Measurements from ENCODE around the gene LRFN4.

The LRFN4 gene

GRCh38 chr11:66866007-66866406 lies 9.1 kb downstream of the LRFN4 start:
- WGBS, 2 experiments (ENCODE audit: insufficient coverage in 2 of 2) = 94 to 99% methylated on average over 20 to 23 of the region's 23 CpGs
- no peaks in the 10 kb centered on the region for H3K9me3 ChIP-seq (ENCODE audit: control insufficient read depth, low read length)
- no peaks in the 10 kb centered on the region for H3K4me1 ChIP-seq (ENCODE audit: control insufficient read depth, insufficient read depth, low read length, poor library complexity, severe bottlenecking)
- no peaks in the 10 kb centered on the region for H3K36me3 ChIP-seq (ENCODE audit: control insufficient read depth, insufficient read depth, low read length)
- H3K27ac ChIP-seq (ENCODE audit: low read depth, low read length, severe bottlenecking) = no peak overlapping the region
- no peak overlapping the region for H3K4me3 ChIP-seq (ENCODE audit: extremely low read depth, insufficient read depth, low read length, poor library complexity, severe bottlenecking)

- 86 to 87% methylated on average over 7 of the region's 7 CpGs for WGBS, 2 experiments (ENCODE audit: insufficient coverage in 2 of 2)
- no peaks in the 10 kb centered on the region for H3K4me1 ChIP-seq (ENCODE audit: control insufficient read depth, insufficient read depth, low read length, poor library complexity, severe bottlenecking)
- H3K36me3 ChIP-seq (ENCODE audit: control insufficient read depth, insufficient read depth, low read length) = no peaks in the 10 kb centered on the region
- no peak overlapping the region for H3K4me3 ChIP-seq (ENCODE audit: extremely low read depth, insufficient read depth, low read length, poor library complexity, severe bottlenecking)
- no peak overlapping the region for H3K27ac ChIP-seq (ENCODE audit: low read depth, low read length, severe bottlenecking)
- no peaks in the 10 kb centered on the region for H3K9me3 ChIP-seq (ENCODE audit: control insufficient read depth, low read length)
These were observed 9.7 kb downstream of the LRFN4 start for GRCh38 chr11:66866511-66866986.

GRCh38 chr11:66867425-66868040 lies 10.7 kb downstream of the LRFN4 start:
- H3K36me3 ChIP-seq (ENCODE audit: control insufficient read depth, insufficient read depth, low read length) = no peaks in the 10 kb centered on the region
- H3K4me1 ChIP-seq (ENCODE audit: control insufficient read depth, insufficient read depth, low read length, poor library complexity, severe bottlenecking) = no peaks in the 10 kb centered on the region
- WGBS, 2 experiments (ENCODE audit: insufficient coverage in 2 of 2) = 85 to 95% methylated on average over 10 to 11 of the region's 14 CpGs
- H3K27ac ChIP-seq (ENCODE audit: low read depth, low read length, severe bottlenecking) = no peak overlapping the region
- H3K9me3 ChIP-seq (ENCODE audit: control insufficient read depth, low read length) = no peaks in the 10 kb centered on the region
- no peak overlapping the region for H3K4me3 ChIP-seq (ENCODE audit: extremely low read depth, insufficient read depth, low read length, poor library complexity, severe bottlenecking)

DNA sequence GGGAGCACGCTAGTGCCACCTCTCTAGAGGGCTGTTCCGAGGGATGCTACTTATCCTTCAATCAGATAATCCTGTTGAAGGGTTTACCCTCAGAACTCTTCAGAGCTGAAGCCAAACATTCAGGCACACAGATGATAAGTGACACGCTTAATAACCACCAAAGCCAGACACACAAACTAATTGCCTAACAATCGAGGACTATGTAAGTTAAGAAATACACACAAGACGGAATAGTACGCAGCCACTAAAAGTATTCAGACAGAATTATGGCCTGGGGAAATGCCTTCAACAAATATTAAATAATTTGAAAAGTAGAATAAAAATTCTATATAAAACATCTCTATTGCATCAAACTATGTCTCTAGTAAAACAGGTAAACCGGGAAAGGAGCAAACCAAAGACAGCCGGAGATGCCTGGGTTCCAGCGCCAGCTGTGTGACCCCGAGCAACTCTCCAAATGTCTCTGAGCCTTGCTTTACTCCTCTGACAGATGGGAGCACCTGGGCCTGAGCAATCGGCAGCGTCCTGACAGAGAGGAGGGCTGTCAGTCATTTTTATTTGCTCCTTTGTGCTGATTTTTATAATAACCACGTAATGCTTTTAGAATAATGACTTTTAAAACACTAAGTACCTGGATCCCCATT lies 11.3 kb downstream of the LRFN4 start:
- no peak overlapping the region for H3K27ac ChIP-seq (ENCODE audit: low read depth, low read length, severe bottlenecking)
- no peaks in the 10 kb centered on the region for H3K36me3 ChIP-seq (ENCODE audit: control insufficient read depth, insufficient read depth, low read length)
- no peak overlapping the region for H3K4me3 ChIP-seq (ENCODE audit: extremely low read depth, insufficient read depth, low read length, poor library complexity, severe bottlenecking)
- 96 to 99% methylated on average over 7 to 10 of the region's 13 CpGs for WGBS, 2 experiments (ENCODE audit: insufficient coverage in 2 of 2)
- no peaks in the 10 kb centered on the region for H3K4me1 ChIP-seq (ENCODE audit: control insufficient read depth, insufficient read depth, low read length, poor library complexity, severe bottlenecking)
- no peaks in the 10 kb centered on the region for H3K9me3 ChIP-seq (ENCODE audit: control insufficient read depth, low read length)

GRCh38 chr11:66868726-66869566 lies 12.1 kb downstream of the LRFN4 start:
- no peak overlapping the region for H3K4me3 ChIP-seq (ENCODE audit: extremely low read depth, insufficient read depth, low read length, poor library complexity, severe bottlenecking)
- H3K4me1 ChIP-seq (ENCODE audit: control insufficient read depth, insufficient read depth, low read length, poor library complexity, severe bottlenecking) = no peaks in the 10 kb centered on the region
- no peaks in the 10 kb centered on the region for H3K9me3 ChIP-seq (ENCODE audit: control insufficient read depth, low read length)
- H3K36me3 ChIP-seq (ENCODE audit: control insufficient read depth, insufficient read depth, low read length) = no peaks in the 10 kb centered on the region
- H3K27ac ChIP-seq (ENCODE audit: low read depth, low read length, severe bottlenecking) = no peak overlapping the region
- 44 to 50% methylated on average over 23 to 25 of the region's 27 CpGs for WGBS, 2 experiments (ENCODE audit: insufficient coverage in 2 of 2)

- 100% methylated on average over 4 to 5 of the region's 9 CpGs for WGBS, 2 experiments (ENCODE audit: insufficient coverage in 2 of 2)
- Histone ChIP-seq H3K9me3 (ENCODE audit: control insufficient read depth, low read length) (no peaks in the 10 kb centered on the region), H3K36me3 (ENCODE audit: control insufficient read depth, insufficient read depth, low read length) (no peaks in the 10 kb centered on the region), H3K4me1 (ENCODE audit: control insufficient read depth, insufficient read depth, low read length, poor library complexity, severe bottlenecking) (no peaks in the 10 kb centered on the region), H3K4me3 (ENCODE audit: extremely low read depth, insufficient read depth, low read length, poor library complexity, severe bottlenecking) (no peak overlapping the region), H3K27ac (ENCODE audit: low read depth, low read length, severe bottlenecking) (no peak overlapping the region)
These were observed 12.7 kb downstream of the LRFN4 start for GRCh38 chr11:66869567-66869870.

- Histone ChIP-seq H3K27ac (ENCODE audit: low read depth, low read length, severe bottlenecking) (no peak overlapping the region), H3K4me3 (ENCODE audit: extremely low read depth, insufficient read depth, low read length, poor library complexity, severe bottlenecking) (no peak overlapping the region), H3K36me3 (ENCODE audit: control insufficient read depth, insufficient read depth, low read length) (no peaks in the 10 kb centered on the region), H3K4me1 (ENCODE audit: control insufficient read depth, insufficient read depth, low read length, poor library complexity, severe bottlenecking) (no peaks in the 10 kb centered on the region), H3K9me3 (ENCODE audit: control insufficient read depth, low read length) (no peaks in the 10 kb centered on the region)
- 96 to 97% methylated on average over 14 to 16 of the region's 16 CpGs for whole genome bisulfite sequencing, 2 experiments (ENCODE audit: insufficient coverage in 2 of 2)
These were observed 13.3 kb downstream of the LRFN4 start for GRCh38 chr11:66870131-66870530.

DNA sequence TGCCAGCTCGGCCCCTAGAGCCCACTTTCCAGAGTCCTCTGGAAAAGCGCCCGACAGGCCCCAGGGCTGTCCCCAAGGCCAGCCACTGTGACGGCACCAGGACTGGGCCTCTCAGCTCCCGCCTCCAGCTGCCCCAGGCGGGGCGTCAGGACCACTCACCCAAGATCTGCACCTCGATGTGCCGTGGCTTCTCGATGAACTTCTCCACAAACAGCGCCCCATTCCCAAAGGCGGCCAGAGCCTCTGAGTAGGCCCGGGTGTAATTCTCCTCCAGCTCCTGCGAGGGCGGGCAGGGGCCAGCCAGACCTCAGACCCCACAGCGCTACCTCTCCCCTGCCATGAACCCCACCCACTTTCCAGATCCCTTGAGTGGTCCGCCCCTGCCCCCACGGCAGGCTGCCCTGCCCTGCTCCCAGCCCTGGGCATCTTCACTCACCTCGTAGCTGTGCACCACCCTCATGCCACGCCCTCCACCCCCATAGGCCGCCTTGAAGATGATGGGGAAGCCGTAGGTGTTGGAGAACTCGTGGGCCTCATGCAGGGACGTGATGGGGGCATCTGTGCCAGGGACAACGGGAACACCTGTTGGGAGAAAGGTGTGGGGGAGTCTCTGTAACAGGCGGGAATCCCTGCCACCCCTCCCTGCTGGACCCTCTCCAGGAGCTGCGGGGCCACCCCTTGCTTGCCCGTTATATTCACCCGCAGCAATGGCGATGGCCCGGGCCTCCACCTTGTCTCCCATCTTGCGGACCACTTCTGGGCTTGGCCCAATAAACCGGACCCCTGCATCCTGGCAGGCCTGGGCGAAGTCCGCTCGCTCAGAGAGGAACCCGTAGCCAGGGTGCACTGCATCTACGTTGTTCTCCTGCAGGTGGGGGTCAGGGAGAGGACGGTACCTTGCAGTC lies 14.0 kb downstream of the LRFN4 start:
- no peaks in the 10 kb centered on the region for H3K9me3 ChIP-seq (ENCODE audit: control insufficient read depth, low read length)
- no peaks in the 10 kb centered on the region for H3K4me1 ChIP-seq (ENCODE audit: control insufficient read depth, insufficient read depth, low read length, poor library complexity, severe bottlenecking)
- H3K36me3 ChIP-seq (ENCODE audit: control insufficient read depth, insufficient read depth, low read length) = no peaks in the 10 kb centered on the region
- WGBS, 2 experiments (ENCODE audit: insufficient coverage in 2 of 2) = 91 to 98% methylated on average over 28 to 34 of the region's 39 CpGs
- H3K4me3 ChIP-seq (ENCODE audit: extremely low read depth, insufficient read depth, low read length, poor library complexity, severe bottlenecking) = no peak overlapping the region
- no peak overlapping the region for H3K27ac ChIP-seq (ENCODE audit: low read depth, low read length, severe bottlenecking)

GRCh38 chr11:66871521-66871901 lies 14.6 kb downstream of the LRFN4 start:
- H3K4me1 ChIP-seq (ENCODE audit: control insufficient read depth, insufficient read depth, low read length, poor library complexity, severe bottlenecking) = no peaks in the 10 kb centered on the region
- H3K27ac ChIP-seq (ENCODE audit: low read depth, low read length, severe bottlenecking) = no peak overlapping the region
- H3K9me3 ChIP-seq (ENCODE audit: control insufficient read depth, low read length) = no peaks in the 10 kb centered on the region
- no peak overlapping the region for H3K4me3 ChIP-seq (ENCODE audit: extremely low read depth, insufficient read depth, low read length, poor library complexity, severe bottlenecking)
- no peaks in the 10 kb centered on the region for H3K36me3 ChIP-seq (ENCODE audit: control insufficient read depth, insufficient read depth, low read length)
- WGBS, 2 experiments (ENCODE audit: insufficient coverage in 2 of 2) = 97 to 99% methylated on average over 18 of the region's 18 CpGs

- no peaks in the 10 kb centered on the region for H3K36me3 ChIP-seq (ENCODE audit: control insufficient read depth, insufficient read depth, low read length)
- 100% methylated on average over 3 of the region's 6 CpGs for WGBS, 2 experiments (ENCODE audit: insufficient coverage in 2 of 2)
- H3K4me3 ChIP-seq (ENCODE audit: extremely low read depth, insufficient read depth, low read length, poor library complexity, severe bottlenecking) = no peak overlapping the region
- no peaks in the 10 kb centered on the region for H3K4me1 ChIP-seq (ENCODE audit: control insufficient read depth, insufficient read depth, low read length, poor library complexity, severe bottlenecking)
- no peaks in the 10 kb centered on the region for H3K9me3 ChIP-seq (ENCODE audit: control insufficient read depth, low read length)
- no peak overlapping the region for H3K27ac ChIP-seq (ENCODE audit: low read depth, low read length, severe bottlenecking)
These were observed 17.4 kb downstream of the LRFN4 start for GRCh38 chr11:66874232-66874631.
